Astrocyte of the hippocampus (primary cell): ENCODE results near the gene ROS1.
A peak's percentile ranks its signal among the peaks of the same experiment; 100 is the strongest.

Experiments used
- DNase-seq: peaks from one replicate; pipeline ENCODE4 v3.0.0; 2011; ENCODE audit warnings: low read depth, low spot score

ROS1 gene

GRCh38 chr6:117440706-117441525 lies 15.2 kb upstream of the ROS1 start:
- DNase-seq: peak; percentile 74

- no peak for DNase-seq
These were observed 6.5 kb upstream of the ROS1 start for GRCh38 chr6:117432273-117432672.

- DNase-seq: no peak
These were observed 2.0 kb downstream of the ROS1 start for GRCh38 chr6:117423754-117424153.

- no peak for DNase-seq
These were observed 7.4 kb downstream of the ROS1 start for GRCh38 chr6:117418320-117418719.

- DNase-seq: no peak
These were observed 7.9 kb downstream of the ROS1 start for GRCh38 chr6:117417851-117418250.

- DNase-seq: peak; percentile 45
These were observed 11.0 kb downstream of the ROS1 start for GRCh38 chr6:117414770-117415169.

GRCh38 chr6:117411474-117411873 lies 14.3 kb downstream of the ROS1 start:
- no peak for DNase-seq

- no peak for DNase-seq
These were observed 15.9 kb downstream of the ROS1 start for GRCh38 chr6:117409863-117410262.

GRCh38 chr6:117409420-117409819 lies 16.3 kb downstream of the ROS1 start:
- DNase-seq: no peak

- DNase-seq: peak; percentile 15
These were observed 21.2 kb downstream of the ROS1 start for GRCh38 chr6:117404548-117404947.

- DNase-seq: no peak
These were observed 23.9 kb downstream of the ROS1 start for GRCh38 chr6:117401799-117402198.

GRCh38 chr6:117399924-117400323 lies 25.8 kb downstream of the ROS1 start:
- DNase-seq: peak; percentile 24

- no peak for DNase-seq
These were observed 26.6 kb downstream of the ROS1 start for GRCh38 chr6:117399126-117399525.

GRCh38 chr6:117397536-117398227 lies 28.1 kb downstream of the ROS1 start:
- peak; percentile 9 for DNase-seq

- no peak for DNase-seq
These were observed 29.5 kb downstream of the ROS1 start for GRCh38 chr6:117396228-117396627.

GRCh38 chr6:117395164-117395563 lies 30.6 kb downstream of the ROS1 start:
- no peak for DNase-seq

GRCh38 chr6:117393045-117393444 lies 32.7 kb downstream of the ROS1 start:
- DNase-seq: no peak

GRCh38 chr6:117391874-117392583 lies 33.7 kb downstream of the ROS1 start:
- no peak for DNase-seq

GRCh38 chr6:117389227-117390057 lies 36.3 kb downstream of the ROS1 start:
- no peak for DNase-seq

- no peak for DNase-seq
These were observed 38.2 kb downstream of the ROS1 start for GRCh38 chr6:117387454-117387974.

GRCh38 chr6:117384659-117385058 lies 41.1 kb downstream of the ROS1 start:
- no peak for DNase-seq
